Erythroblast (primary cell): ENCODE results near the gene ST6GALNAC3.

ENCODE experiments used
- GATA1 ChIP-seq: IDR thresholded peaks from 2 replicates; pipeline ENCODE4 v1.6.1; 2011; ENCODE audit warnings: low read depth, mild to moderate bottlenecking, control low read depth, low read length, moderate library complexity
- POLR2A ChIP-seq: IDR thresholded peaks from 2 replicates; pipeline ENCODE4 v1.6.1; 2011; ENCODE audit warnings: mild to moderate bottlenecking, low read length

- TF ChIP-seq POLR2A (no peak), GATA1 (no peak)
Observed at GRCh38 chr1:76577525-76578185, 503.1 kb downstream of the ST6GALNAC3 start.
